ENCODE data around the gene FRMD8. TPM values are rescaled to one million over a fixed set of nuclear protein-coding genes. Genes with fewer than 3 reads are reported as not detected.

Gene FRMD8, protein sequence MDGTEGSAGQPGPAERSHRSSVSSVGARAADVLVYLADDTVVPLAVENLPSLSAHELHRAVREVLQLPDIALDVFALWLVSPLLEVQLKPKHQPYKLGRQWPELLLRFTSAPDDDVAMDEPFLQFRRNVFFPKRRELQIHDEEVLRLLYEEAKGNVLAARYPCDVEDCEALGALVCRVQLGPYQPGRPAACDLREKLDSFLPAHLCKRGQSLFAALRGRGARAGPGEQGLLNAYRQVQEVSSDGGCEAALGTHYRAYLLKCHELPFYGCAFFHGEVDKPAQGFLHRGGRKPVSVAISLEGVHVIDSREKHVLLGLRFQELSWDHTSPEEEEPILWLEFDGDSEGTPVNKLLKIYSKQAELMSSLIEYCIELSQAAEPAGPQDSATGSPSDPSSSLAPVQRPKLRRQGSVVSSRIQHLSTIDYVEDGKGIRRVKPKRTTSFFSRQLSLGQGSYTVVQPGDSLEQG
- total RNA-seq (10 to 100 TPM; 27.8 to 39.5 TPM), polyA plus RNA-seq (10 to 100 TPM; 16.8 to 19.2 TPM)
- long read RNA-seq, donor 1, transcript FRMD8-201 (11 exons, 3,723 nt) = major isoform, 37 of 71 reads
- long read RNA-seq, donor 1, partial matches to known transcripts = 23 of 71 reads
- long read RNA-seq, donor 1, other reads (novel, unspliced or antisense) = 9 of 71 reads
- long read RNA-seq, donor 2, transcript FRMD8-201 (11 exons, 3,723 nt) = major isoform, 18 of 41 reads
- long read RNA-seq, donor 2, partial matches to known transcripts = 16 of 41 reads
- long read RNA-seq, donor 2, other reads (novel, unspliced or antisense) = 5 of 41 reads

DNA sequence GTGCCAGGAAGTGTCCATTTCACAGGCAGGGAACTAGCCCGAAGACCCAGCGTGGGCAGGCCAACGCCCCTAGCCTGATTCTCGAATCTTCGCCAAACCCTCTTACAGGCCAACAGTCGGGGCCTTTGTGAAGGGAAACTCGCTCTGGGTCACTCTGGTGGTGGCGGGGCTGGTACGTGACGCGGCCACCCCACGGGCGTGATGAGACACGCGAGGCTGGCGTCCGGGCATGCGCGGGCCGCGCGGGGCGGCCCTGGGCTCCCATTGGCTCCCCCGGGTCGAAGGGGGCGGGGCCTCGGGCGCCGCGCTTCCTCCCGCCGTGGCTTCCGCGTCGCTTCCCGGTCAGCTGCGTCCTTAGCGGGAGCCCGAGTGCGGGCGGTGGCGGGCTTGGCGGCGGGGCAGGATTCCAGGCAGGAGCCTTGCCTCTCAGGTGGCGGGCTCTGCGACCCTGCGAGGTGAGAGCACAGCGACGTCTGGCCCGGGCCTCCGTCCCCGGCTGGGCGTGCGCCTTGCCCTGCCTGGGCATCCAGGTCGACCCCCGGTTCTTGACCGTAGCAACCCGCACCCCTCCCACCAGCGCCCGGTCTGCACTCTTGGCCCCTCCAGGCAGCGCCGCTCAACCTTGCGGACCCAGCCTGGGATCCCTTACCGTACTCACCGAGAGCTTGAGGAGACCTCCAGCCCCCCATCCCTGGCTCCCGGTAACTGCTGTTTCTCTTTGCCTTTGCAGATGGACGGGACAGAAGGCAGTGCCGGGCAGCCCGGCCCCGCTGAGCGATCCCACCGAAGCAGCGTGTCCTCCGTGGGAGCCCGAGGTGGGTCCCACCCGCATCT lies at the start of gene FRMD8:
FRMD8 (plus strand) TSS at position 331 of the 834 bp plus-strand sequence; CDS start at position 731, 400 bp downstream.
- peak within 1 kb of the TSS in 1 of 2 donors; percentile 90 for H3K27ac ChIP-seq (ENCODE audit: low read depth in 1 of 2, low read length in 2 of 2)
- no peaks in the 10 kb centered on the region for H3K36me3 ChIP-seq (ENCODE audit: control insufficient read depth in 1 of 2, insufficient read depth in 2 of 2, low read length in 1 of 2)
- intact Hi-C loops (cut with DNase I) = no loop called here
- ATAC-seq (ENCODE audit: low FRiP score) = peak; percentile 90
- H3K4me1 ChIP-seq (ENCODE audit: control insufficient read depth in 1 of 2, insufficient read depth in 2 of 2, low read length in 2 of 2) = no peaks in the 10 kb centered on the region
- peak; percentile 96 to 98 for DNase-seq
- peak within 1 kb of the TSS; percentile 28 to 46 for H3K4me3 ChIP-seq (ENCODE audit: low read length in 2 of 2)
- H3K9me3 ChIP-seq (ENCODE audit: control insufficient read depth, low read length) = no peaks in the 10 kb centered on the region
- WGBS, 2 donors = 1% methylated on average over 70 to 76 of the region's 76 CpGs
- H3K27me3 ChIP-seq (ENCODE audit: control insufficient read depth in 1 of 2, insufficient read depth in 2 of 2, low read length in 1 of 2) = no peaks in the 10 kb centered on the region

DNA sequence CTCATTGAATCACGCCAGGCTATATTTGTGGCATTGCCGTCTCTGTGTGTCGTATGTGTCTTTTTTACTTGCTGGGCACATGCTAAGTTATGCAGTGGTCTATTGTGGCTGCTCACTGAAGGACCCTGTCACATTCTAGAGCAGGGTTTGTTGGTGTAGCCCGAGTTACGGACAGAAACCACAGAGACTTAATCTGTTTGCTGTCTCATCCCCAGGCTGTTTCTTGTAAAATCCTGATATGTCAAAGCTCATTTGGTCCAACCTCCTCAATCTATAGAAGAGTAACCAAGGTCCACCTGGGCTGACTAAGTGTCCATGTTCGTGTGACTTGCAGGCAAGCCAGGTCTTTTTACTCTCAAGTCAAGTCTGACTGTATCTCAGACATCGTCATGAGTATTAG lies 47.8 kb upstream of the FRMD8 start:
- ATAC-seq (ENCODE audit: low FRiP score) = no peak
- Histone ChIP-seq H3K27ac (ENCODE audit: low read depth in 1 of 2, low read length in 2 of 2) (no peak overlapping the region), H3K9me3 (ENCODE audit: control insufficient read depth, low read length) (no peaks in the 10 kb centered on the region), H3K27me3 (ENCODE audit: control insufficient read depth in 1 of 2, insufficient read depth in 2 of 2, low read length in 1 of 2) (no peaks in the 10 kb centered on the region), H3K36me3 (ENCODE audit: control insufficient read depth in 1 of 2, insufficient read depth in 2 of 2, low read length in 1 of 2) (peaks cover 0 to 15% of the 10 kb centered on the region in 2 donors), H3K4me1 (ENCODE audit: control insufficient read depth in 1 of 2, insufficient read depth in 2 of 2, low read length in 2 of 2) (peaks cover 0 to 5% of the 10 kb centered on the region in 2 donors), H3K4me3 (ENCODE audit: low read length in 2 of 2) (no peak overlapping the region)
- WGBS, 2 donors = 77 to 78% methylated on average over 7 of the region's 7 CpGs
- no peak for DNase-seq
- intact Hi-C loops (cut with DNase I) = no loop called here

DNA sequence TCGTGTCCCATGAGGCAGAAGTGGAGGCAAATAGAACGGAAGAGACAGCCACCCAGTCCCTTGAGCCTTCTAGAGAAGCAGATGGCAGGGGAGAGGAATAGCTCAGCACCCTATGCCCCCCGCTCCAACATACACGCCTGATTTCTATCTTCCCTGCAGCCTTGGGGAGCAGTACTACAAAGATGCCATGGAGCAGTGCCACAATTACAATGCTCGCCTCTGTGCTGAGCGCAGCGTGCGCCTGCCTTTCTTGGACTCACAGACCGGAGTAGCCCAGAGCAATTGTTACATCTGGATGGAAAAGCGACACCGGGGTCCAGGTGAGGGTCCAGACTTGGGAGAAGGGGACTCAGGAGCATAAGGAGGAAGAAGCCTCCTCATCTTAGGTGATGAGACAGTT lies 46.2 kb upstream of the FRMD8 start:
- Histone ChIP-seq H3K9me3 (ENCODE audit: control insufficient read depth, low read length) (no peaks in the 10 kb centered on the region), H3K27me3 (ENCODE audit: control insufficient read depth in 1 of 2, insufficient read depth in 2 of 2, low read length in 1 of 2) (no peaks in the 10 kb centered on the region), H3K27ac (ENCODE audit: low read depth in 1 of 2, low read length in 2 of 2) (no peak overlapping the region), H3K4me1 (ENCODE audit: control insufficient read depth in 1 of 2, insufficient read depth in 2 of 2, low read length in 2 of 2) (peaks cover 0 to 2% of the 10 kb centered on the region in 2 donors), H3K36me3 (ENCODE audit: control insufficient read depth in 1 of 2, insufficient read depth in 2 of 2, low read length in 1 of 2) (peaks cover 0 to 21% of the 10 kb centered on the region in 2 donors), H3K4me3 (ENCODE audit: low read length in 2 of 2) (no peak overlapping the region)
- no peak for DNase-seq
- ATAC-seq (ENCODE audit: low FRiP score) = no peak
- intact Hi-C loops (cut with DNase I) = no loop called here
- 89% methylated on average over 11 of the region's 11 CpGs for WGBS, 2 donors

DNA sequence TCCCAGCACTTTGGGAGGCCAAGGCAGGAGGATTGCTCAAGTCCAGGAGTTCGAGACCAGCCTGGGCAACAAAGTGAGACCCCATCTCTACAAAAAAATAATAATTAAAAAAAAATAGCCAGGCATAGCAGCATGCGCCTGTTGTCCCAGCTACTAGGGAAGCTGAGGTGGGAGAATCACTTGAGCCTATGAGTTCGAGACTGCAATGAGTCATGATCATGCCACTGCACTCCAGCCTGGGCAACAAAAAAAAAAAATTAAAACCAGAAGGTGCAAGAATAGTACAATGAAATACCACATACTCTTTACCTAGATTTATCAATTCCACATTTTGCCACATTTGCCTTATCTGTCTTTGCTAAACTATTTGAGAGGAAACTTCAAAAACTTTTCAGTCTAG lies 44.6 kb upstream of the FRMD8 start:
- ATAC-seq (ENCODE audit: low FRiP score) (no peak), DNase-seq (no peak)
- H3K27ac ChIP-seq (ENCODE audit: low read depth in 1 of 2, low read length in 2 of 2) = no peak overlapping the region
- H3K4me3 ChIP-seq (ENCODE audit: low read length in 2 of 2) = no peak overlapping the region
- intact Hi-C loops (cut with DNase I) = no loop called here
- H3K27me3 ChIP-seq (ENCODE audit: control insufficient read depth in 1 of 2, insufficient read depth in 2 of 2, low read length in 1 of 2) = no peaks in the 10 kb centered on the region
- peaks cover 0 to 31% of the 10 kb centered on the region in 2 donors for H3K36me3 ChIP-seq (ENCODE audit: control insufficient read depth in 1 of 2, insufficient read depth in 2 of 2, low read length in 1 of 2)
- WGBS, 2 donors = 86 to 88% methylated on average over 3 of the region's 3 CpGs
- H3K9me3 ChIP-seq (ENCODE audit: control insufficient read depth, low read length) = no peaks in the 10 kb centered on the region
- no peaks in the 10 kb centered on the region for H3K4me1 ChIP-seq (ENCODE audit: control insufficient read depth in 1 of 2, insufficient read depth in 2 of 2, low read length in 2 of 2)

DNA sequence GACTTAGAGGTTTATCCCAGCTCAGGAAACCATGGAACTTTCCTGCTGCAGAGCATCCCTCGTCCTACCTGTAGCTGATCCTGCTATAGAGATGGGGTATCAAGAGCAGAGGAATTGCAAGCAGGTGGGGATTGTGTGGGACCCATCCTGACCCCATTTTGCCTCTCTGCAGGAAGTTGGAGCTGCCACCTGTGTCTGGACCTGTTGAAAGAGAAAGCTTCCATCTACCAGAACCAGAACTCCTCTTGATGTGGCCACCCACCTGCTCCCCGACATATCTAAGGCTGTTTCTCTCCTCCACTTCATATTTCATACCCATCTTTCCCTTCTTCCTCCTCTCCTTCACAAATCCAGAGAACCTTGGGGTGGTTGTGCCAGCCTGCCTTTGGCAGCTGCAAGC lies 34.9 kb upstream of the FRMD8 start:
- peaks cover 6 to 9% of the 10 kb centered on the region in 2 donors for H3K36me3 ChIP-seq (ENCODE audit: control insufficient read depth in 1 of 2, insufficient read depth in 2 of 2, low read length in 1 of 2)
- H3K27ac ChIP-seq (ENCODE audit: low read depth in 1 of 2, low read length in 2 of 2) = no peak overlapping the region
- no peaks in the 10 kb centered on the region for H3K4me1 ChIP-seq (ENCODE audit: control insufficient read depth in 1 of 2, insufficient read depth in 2 of 2, low read length in 2 of 2)
- H3K27me3 ChIP-seq (ENCODE audit: control insufficient read depth in 1 of 2, insufficient read depth in 2 of 2, low read length in 1 of 2) = no peaks in the 10 kb centered on the region
- H3K4me3 ChIP-seq (ENCODE audit: low read length in 2 of 2) = no peak overlapping the region
- intact Hi-C loops (cut with DNase I) = no loop called here
- no peaks in the 10 kb centered on the region for H3K9me3 ChIP-seq (ENCODE audit: control insufficient read depth, low read length)
- 95 to 96% methylated on average over 2 of the region's 2 CpGs for WGBS, 2 donors
- no peak for DNase-seq
- ATAC-seq (ENCODE audit: low FRiP score) = no peak

DNA sequence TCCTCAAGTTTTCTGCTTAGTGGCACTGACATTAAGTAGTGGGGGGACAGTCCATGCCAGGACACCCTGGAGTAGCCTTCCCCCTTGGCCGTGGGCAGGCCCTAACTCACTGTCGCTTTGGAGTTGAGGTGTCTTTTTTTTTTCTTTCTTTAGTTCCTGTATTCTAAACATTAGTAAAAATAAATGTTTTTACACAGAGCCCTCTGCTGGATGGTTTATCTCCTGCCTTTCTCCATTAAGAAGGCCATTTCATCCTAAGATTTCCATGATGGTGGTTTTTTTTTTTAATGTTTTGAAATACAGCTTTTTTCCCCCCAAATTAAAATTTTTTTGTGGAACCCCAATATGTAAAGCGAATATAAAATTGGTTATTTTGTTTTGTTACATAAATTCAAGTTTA lies 33.7 kb upstream of the FRMD8 start:
- H3K4me3 ChIP-seq (ENCODE audit: low read length in 2 of 2) = no peak overlapping the region
- H3K27ac ChIP-seq (ENCODE audit: low read depth in 1 of 2, low read length in 2 of 2) = no peak overlapping the region
- peaks cover 4 to 5% of the 10 kb centered on the region in 2 donors for H3K36me3 ChIP-seq (ENCODE audit: control insufficient read depth in 1 of 2, insufficient read depth in 2 of 2, low read length in 1 of 2)
- intact Hi-C loops (cut with DNase I) = no loop called here
- no peaks in the 10 kb centered on the region for H3K9me3 ChIP-seq (ENCODE audit: control insufficient read depth, low read length)
- H3K4me1 ChIP-seq (ENCODE audit: control insufficient read depth in 1 of 2, insufficient read depth in 2 of 2, low read length in 2 of 2) = no peaks in the 10 kb centered on the region
- ATAC-seq (ENCODE audit: low FRiP score) (no peak), DNase-seq (no peak)
- 79 to 83% methylated on average over 3 of the region's 3 CpGs for WGBS, 2 donors
- H3K27me3 ChIP-seq (ENCODE audit: control insufficient read depth in 1 of 2, insufficient read depth in 2 of 2, low read length in 1 of 2) = no peaks in the 10 kb centered on the region

DNA sequence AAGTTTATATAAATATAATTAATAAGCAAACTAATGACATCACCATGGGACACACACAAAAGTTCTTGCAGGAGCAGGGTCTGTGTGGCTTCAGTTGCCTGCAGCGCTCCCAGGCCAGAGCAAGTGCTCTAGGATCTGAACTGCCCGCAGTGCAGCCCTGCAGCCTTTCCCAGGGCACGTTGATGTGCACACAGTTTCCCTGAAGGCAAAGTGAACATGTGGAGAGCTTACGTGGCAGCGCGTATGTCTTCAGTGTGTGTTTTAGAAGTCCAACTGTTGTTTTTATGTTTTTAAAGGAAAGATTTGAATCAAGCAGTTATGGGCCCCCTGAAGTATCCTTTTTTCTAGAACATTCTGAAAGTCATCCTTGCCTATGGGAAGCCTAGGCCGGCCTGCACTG lies 33.1 kb upstream of the FRMD8 start:
- no peak overlapping the region for H3K27ac ChIP-seq (ENCODE audit: low read depth in 1 of 2, low read length in 2 of 2)
- DNase-seq (no peak), ATAC-seq (ENCODE audit: low FRiP score) (no peak)
- intact Hi-C loops (cut with DNase I) = no loop called here
- no peaks in the 10 kb centered on the region for H3K4me1 ChIP-seq (ENCODE audit: control insufficient read depth in 1 of 2, insufficient read depth in 2 of 2, low read length in 2 of 2)
- no peaks in the 10 kb centered on the region for H3K9me3 ChIP-seq (ENCODE audit: control insufficient read depth, low read length)
- no peaks in the 10 kb centered on the region for H3K27me3 ChIP-seq (ENCODE audit: control insufficient read depth in 1 of 2, insufficient read depth in 2 of 2, low read length in 1 of 2)
- 73 to 77% methylated on average over 7 of the region's 7 CpGs for WGBS, 2 donors
- H3K36me3 ChIP-seq (ENCODE audit: control insufficient read depth in 1 of 2, insufficient read depth in 2 of 2, low read length in 1 of 2) = peaks cover 0 to 5% of the 10 kb centered on the region in 2 donors
- H3K4me3 ChIP-seq (ENCODE audit: low read length in 2 of 2) = no peak overlapping the region

DNA sequence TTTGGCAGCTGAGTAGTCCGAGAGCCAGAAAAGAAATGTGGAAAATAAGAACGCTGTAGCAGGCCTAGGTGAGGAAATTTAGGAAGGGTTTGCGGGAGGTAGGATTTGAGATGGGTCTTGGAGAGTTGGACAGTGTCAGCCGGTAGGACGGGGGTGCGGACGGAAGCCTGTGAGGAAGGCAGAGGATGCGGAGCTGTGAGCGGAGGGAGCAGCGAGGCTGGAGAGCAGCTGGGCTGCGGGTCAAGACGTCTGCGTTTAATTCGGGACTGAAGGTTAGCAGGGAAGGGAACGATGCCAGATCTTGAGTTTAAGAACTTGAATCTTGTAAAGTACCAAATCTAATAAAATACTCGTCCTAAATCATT lies 32.6 kb upstream of the FRMD8 start:
- H3K4me3 ChIP-seq (ENCODE audit: low read length in 2 of 2) = no peak overlapping the region
- DNase-seq = no peak
- no peaks in the 10 kb centered on the region for H3K27me3 ChIP-seq (ENCODE audit: control insufficient read depth in 1 of 2, insufficient read depth in 2 of 2, low read length in 1 of 2)
- no peaks in the 10 kb centered on the region for H3K9me3 ChIP-seq (ENCODE audit: control insufficient read depth, low read length)
- H3K36me3 ChIP-seq (ENCODE audit: control insufficient read depth in 1 of 2, insufficient read depth in 2 of 2, low read length in 1 of 2) = peaks cover 0 to 3% of the 10 kb centered on the region in 2 donors
- no peaks in the 10 kb centered on the region for H3K4me1 ChIP-seq (ENCODE audit: control insufficient read depth in 1 of 2, insufficient read depth in 2 of 2, low read length in 2 of 2)
- ATAC-seq (ENCODE audit: low FRiP score) = peak; percentile 6
- WGBS, 2 donors = 8 to 11% methylated on average over 16 of the region's 16 CpGs
- intact Hi-C loops (cut with DNase I) = no loop called here
- no peak overlapping the region for H3K27ac ChIP-seq (ENCODE audit: low read depth in 1 of 2, low read length in 2 of 2)

All from aorta (tissue), 5 donors.